Neuronal stem cell (in vitro differentiated cells): ENCODE measurements around the gene ZNF804A.

Experiments used
- DNase-seq: peaks from one replicate; pipeline ENCODE4 v3.0.0-alpha.2; 2013; ENCODE audit warnings: low spot score
- H2AFZ ChIP-seq: one replicate; pipeline ENCODE4 v1.6.1; 2013; ENCODE audit warnings: mild to moderate bottlenecking, low read length, inconsistent platforms
- H2AK5ac ChIP-seq: 2 replicates; pipeline ENCODE4 v1.6.1; 2013; ENCODE audit warnings: low read depth, mild to moderate bottlenecking, inconsistent platforms, low read length, moderate library complexity, mixed read lengths
- H2BK120ac ChIP-seq: 2 replicates; pipeline ENCODE4 v1.6.1; 2013; ENCODE audit warnings: low read depth, mild to moderate bottlenecking, inconsistent platforms, low read length, moderate library complexity, mixed read lengths
- H2BK12ac ChIP-seq: one replicate; pipeline ENCODE4 v1.6.1; 2013; ENCODE audit warnings: low read length, inconsistent platforms
- H2BK15ac ChIP-seq: 2 replicates; pipeline ENCODE4 v1.6.1; 2013; ENCODE audit warnings: mild to moderate bottlenecking, low read length, inconsistent platforms, mixed read lengths
- H2BK5ac ChIP-seq: one replicate; pipeline ENCODE4 v1.6.1; 2013; ENCODE audit warnings: inconsistent platforms, mild to moderate bottlenecking, low read length, moderate library complexity
- H3K14ac ChIP-seq: one replicate; pipeline ENCODE4 v1.6.1; 2013; ENCODE audit warnings: low read length, inconsistent platforms
- H3K18ac ChIP-seq: 2 replicates; pipeline ENCODE4 v1.6.1; 2013; ENCODE audit warnings: low read length, inconsistent platforms
- H3K23ac ChIP-seq: 2 replicates; pipeline ENCODE4 v1.6.1; 2013; ENCODE audit warnings: low read depth, mild to moderate bottlenecking, mixed read lengths, low read length, inconsistent platforms; ENCODE audit not compliant: poor library complexity
- H3K27ac ChIP-seq: replicated peaks from 3 replicates; pipeline ENCODE4 v1.5.1; 2013; ENCODE audit warnings: low read length, inconsistent platforms
- H3K27me3 ChIP-seq, 3 experiments: 2 replicates each; pipeline ENCODE4 v1.6.1; 2013; ENCODE audit warnings: low read length in 3 of 3, mild to moderate bottlenecking in 2 of 3, inconsistent platforms in 1 of 3, low read depth in 1 of 3, mixed read lengths in 1 of 3, moderate library complexity in 1 of 3; ENCODE audit not compliant: control insufficient read depth in 3 of 3, insufficient read depth in 3 of 3
- H3K36me3 ChIP-seq, 2 donors: replicated peaks in 1 of 2; 2 replicates each; pipeline ENCODE4 v1.6.1; 2013; ENCODE audit warnings: low read length in 2 of 2; ENCODE audit not compliant: control insufficient read depth in 2 of 2, insufficient read depth in 2 of 2
- H3K4ac ChIP-seq: 2 replicates; pipeline ENCODE4 v1.6.1; 2013; ENCODE audit warnings: inconsistent platforms, mild to moderate bottlenecking, low read length, moderate library complexity
- H3K4me1 ChIP-seq, 2 donors: 1 replicate in 1 of 2; 2 replicates in 1 of 2; pipeline ENCODE4 v1.6.1; 2013; ENCODE audit warnings: low read length in 2 of 2, low read depth in 1 of 2; ENCODE audit not compliant: control insufficient read depth in 2 of 2, insufficient read depth in 1 of 2
- H3K4me2 ChIP-seq: one replicate; pipeline ENCODE4 v1.6.1; 2013; ENCODE audit warnings: mild to moderate bottlenecking, low read length, inconsistent platforms; ENCODE audit not compliant: insufficient read depth, poor library complexity, severe bottlenecking
- H3K4me3 ChIP-seq, 2 donors: 2 replicates each; pipeline ENCODE4 v1.5.1; 2013; ENCODE audit warnings: low read length in 2 of 2, mild to moderate bottlenecking in 2 of 2, inconsistent platforms in 1 of 2, moderate library complexity in 1 of 2
- H3K79me1 ChIP-seq: one replicate; pipeline ENCODE4 v1.6.1; 2013; ENCODE audit warnings: low read depth, mild to moderate bottlenecking, inconsistent platforms, low read length, moderate library complexity
- H3K9ac ChIP-seq: one replicate; pipeline ENCODE4 v1.6.1; 2013; ENCODE audit warnings: mild to moderate bottlenecking, low read depth, low read length, inconsistent platforms; ENCODE audit not compliant: poor library complexity
- H3K9me3 ChIP-seq, 2 donors: replicated peaks in 1 of 2; 2 replicates each; pipeline versions ENCODE3 to v1.6.1; 2013; ENCODE audit warnings: low read length in 2 of 2, mild to moderate bottlenecking in 2 of 2, inconsistent platforms in 1 of 2, low read depth in 1 of 2, mixed read lengths in 1 of 2, moderate library complexity in 1 of 2; ENCODE audit not compliant: control insufficient read depth in 2 of 2, insufficient read depth in 1 of 2
- H4K8ac ChIP-seq: one replicate; pipeline ENCODE4 v1.6.1; 2013; ENCODE audit warnings: low read depth, mild to moderate bottlenecking, inconsistent platforms, low read length, moderate library complexity
- H4K91ac ChIP-seq: one replicate; pipeline ENCODE4 v1.6.1; 2013; ENCODE audit warnings: low read length, low read depth, mild to moderate bottlenecking, inconsistent platforms; ENCODE audit not compliant: poor library complexity
- WGBS, 2 donors: extraction: QIAGEN DNeasy Blood & Tissue Kit; methylation state at CpG; one replicate each; pipeline ENCODE4 v1.1.7; 2013; ENCODE audit warnings: missing lambda C conversion rate in 2 of 2, mixed read lengths in 1 of 2; ENCODE audit not compliant: insufficient read length in 2 of 2, insufficient replicate concordance in 1 of 2; ENCODE audit errors: extremely low coverage in 2 of 2; 5-methylcytosine and 5-hydroxymethylcytosine counted together

ZNF804A gene

DNA sequence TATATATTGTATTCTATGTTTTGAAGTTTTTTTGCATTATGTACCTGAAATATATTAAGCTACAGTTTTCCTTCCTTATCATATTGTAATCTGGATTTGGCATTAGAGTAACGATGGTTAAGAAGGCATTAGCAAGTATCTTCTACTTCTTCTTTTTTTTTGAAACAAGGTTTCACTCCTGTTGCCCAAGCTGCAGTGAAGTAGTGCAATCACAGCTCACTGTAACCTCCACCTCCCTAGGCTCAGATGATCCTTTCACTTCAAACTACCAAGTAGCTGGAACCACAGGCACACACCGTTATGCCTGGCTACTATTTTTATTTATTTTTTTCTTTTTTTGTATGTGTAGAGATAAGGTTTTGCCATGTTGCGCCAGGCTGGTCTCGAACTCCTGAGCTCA lies 201.1 kb downstream of the ZNF804A start:
- no peak overlapping the region for H3K4ac ChIP-seq
- H3K23ac ChIP-seq: no peak overlapping the region
- H4K8ac ChIP-seq: no peak overlapping the region
- H3K4me1 ChIP-seq: no peaks in the 10 kb centered on the region
- no peak overlapping the region for H2BK120ac ChIP-seq
- no CpG with 5 or more reads among the region's 4 CpGs for WGBS, 2 donors
- H3K4me3 ChIP-seq: no peak overlapping the region
- no peaks in the 10 kb centered on the region for H3K27me3 ChIP-seq
- H3K79me1 ChIP-seq: no peaks in the 10 kb centered on the region
- no peak overlapping the region for H2AK5ac ChIP-seq
- H3K4me2 ChIP-seq: no peak overlapping the region
- no peak overlapping the region for H3K9ac ChIP-seq
- H3K27ac ChIP-seq: no peak overlapping the region
- H3K36me3 ChIP-seq: no peaks in the 10 kb centered on the region
- no peak overlapping the region for H4K91ac ChIP-seq
- no peak overlapping the region for H2BK15ac ChIP-seq
- H2BK5ac ChIP-seq: no peak overlapping the region
- H3K18ac ChIP-seq: no peak overlapping the region
- DNase-seq: no peak
- no peak overlapping the region for H2BK12ac ChIP-seq
- no peak overlapping the region for H3K14ac ChIP-seq
- H3K9me3 ChIP-seq: no peaks in the 10 kb centered on the region
- no peak overlapping the region for H2AFZ ChIP-seq

DNA sequence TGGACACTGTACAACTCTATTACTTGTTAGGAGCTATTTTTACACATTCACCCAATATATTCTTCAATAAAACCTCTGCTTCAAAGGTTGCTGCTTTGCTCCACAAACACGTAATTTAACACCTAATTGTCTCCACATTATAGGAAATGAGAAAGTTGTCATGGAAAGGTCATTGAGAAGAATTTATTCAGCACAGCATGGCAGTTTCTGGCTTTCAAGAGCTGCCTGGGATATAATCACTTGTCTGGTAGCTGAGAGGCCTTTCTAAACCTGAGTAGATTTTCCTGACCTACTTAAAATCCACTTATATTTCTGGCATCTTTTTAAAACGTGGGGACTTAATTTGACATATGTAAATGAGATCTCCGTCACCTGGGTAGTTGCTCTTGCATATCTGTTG lies 216.1 kb downstream of the ZNF804A start:
- Histone ChIP-seq H3K36me3 (no peaks in the 10 kb centered on the region), H3K27ac (no peak overlapping the region), H3K4me1 (peaks cover 0 to 5% of the 10 kb centered on the region in 2 donors), H2BK5ac (no peak overlapping the region), H3K4ac (no peak overlapping the region), H2BK12ac (no peak overlapping the region), H3K14ac (no peak overlapping the region), H3K9ac (no peak overlapping the region), H2BK15ac (no peak overlapping the region), H2AFZ (peak overlapping the region; percentile 58), H3K23ac (no peak overlapping the region), H2AK5ac (no peak overlapping the region), H3K18ac (no peak overlapping the region), H3K9me3 (no peaks in the 10 kb centered on the region), H3K4me3 (no peak overlapping the region), H3K4me2 (no peak overlapping the region), H4K91ac (no peak overlapping the region), H3K27me3 (no peaks in the 10 kb centered on the region), H2BK120ac (no peak overlapping the region), H3K79me1 (no peaks in the 10 kb centered on the region), H4K8ac (no peak overlapping the region)
- no CpG with 5 or more reads among the region's 3 CpGs for WGBS, 2 donors
- DNase-seq: no peak

DNA sequence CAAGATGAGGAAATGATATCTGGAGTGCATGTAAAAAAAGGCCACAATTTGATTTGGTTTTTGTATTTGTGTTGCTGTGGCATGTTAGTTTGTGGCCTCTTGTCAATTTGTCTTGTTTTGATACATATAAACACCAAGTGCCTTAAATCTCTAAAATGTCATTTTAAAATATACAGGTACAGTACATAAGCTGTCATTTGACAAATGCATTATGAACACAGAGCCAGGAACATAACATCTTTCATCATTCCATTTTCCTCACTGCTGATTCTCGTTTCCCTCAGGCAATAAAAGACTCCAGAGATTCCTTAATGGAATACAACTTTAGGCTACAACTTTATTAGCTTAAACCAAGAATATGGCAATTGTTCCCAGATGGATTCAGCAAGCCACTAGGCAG lies 217.5 kb downstream of the ZNF804A start:
- no CpG with 5 or more reads among the region's 1 CpG for WGBS, 2 donors
- no peak overlapping the region for H3K4me3 ChIP-seq
- no peak overlapping the region for H4K8ac ChIP-seq

DNA sequence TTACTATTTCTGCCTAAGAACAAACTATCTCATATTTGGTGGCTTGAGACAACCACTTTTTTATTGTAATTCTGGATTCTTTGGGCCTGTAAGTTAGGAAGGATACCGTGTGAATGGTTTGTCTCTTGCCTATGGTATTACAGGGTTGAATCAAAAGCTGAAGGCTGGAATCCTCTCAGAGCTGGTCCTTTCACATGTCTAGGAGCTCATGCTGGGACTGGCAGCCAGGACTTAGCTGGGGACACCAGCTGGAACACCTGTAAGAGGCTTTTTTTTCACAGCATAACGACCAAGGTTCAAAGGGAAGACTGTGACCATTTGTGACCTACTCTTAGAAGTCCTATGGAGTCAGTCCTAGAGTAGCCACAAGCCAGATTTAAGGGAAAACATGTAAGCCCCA lies 226.3 kb downstream of the ZNF804A start:
- Histone ChIP-seq H3K14ac (no peak overlapping the region), H3K4me2 (no peak overlapping the region), H2AK5ac (no peak overlapping the region), H3K36me3 (no peaks in the 10 kb centered on the region), H4K91ac (no peak overlapping the region), H3K79me1 (no peaks in the 10 kb centered on the region), H4K8ac (no peak overlapping the region), H2BK15ac (no peak overlapping the region), H3K4me3 (no peak overlapping the region), H2BK120ac (no peak overlapping the region), H3K4ac (no peak overlapping the region), H3K27ac (no peak overlapping the region), H3K4me1 (peaks cover 0 to 2% of the 10 kb centered on the region in 2 donors), H2AFZ (no peak overlapping the region), H2BK5ac (no peak overlapping the region), H3K9me3 (no peaks in the 10 kb centered on the region), H3K27me3 (no peaks in the 10 kb centered on the region), H3K18ac (no peak overlapping the region), H2BK12ac (no peak overlapping the region), H3K9ac (no peak overlapping the region), H3K23ac (no peak overlapping the region)
- DNase-seq: no peak
- WGBS, 2 donors: no CpG with 5 or more reads among the region's 2 CpGs

More for the DNA sequence above, 217.5 kb downstream of the ZNF804A start:
- Histone ChIP-seq H3K18ac (no peak overlapping the region), H2BK15ac (no peak overlapping the region), H2BK5ac (no peak overlapping the region), H3K9me3 (no peaks in the 10 kb centered on the region), H3K27me3 (no peaks in the 10 kb centered on the region), H2AFZ (no peak overlapping the region), H3K23ac (no peak overlapping the region), H4K91ac (no peak overlapping the region), H3K4ac (no peak overlapping the region), H3K9ac (no peak overlapping the region), H3K27ac (no peak overlapping the region), H3K79me1 (no peaks in the 10 kb centered on the region), H3K4me1 (peaks cover 0 to 5% of the 10 kb centered on the region in 2 donors), H3K14ac (no peak overlapping the region), H2AK5ac (no peak overlapping the region), H3K36me3 (no peaks in the 10 kb centered on the region), H3K4me2 (no peak overlapping the region), H2BK12ac (no peak overlapping the region), H2BK120ac (no peak overlapping the region)
- no peak for DNase-seq
